GM18511 (cell line): ENCODE data around the gene WDR55.
"Not testable (repeated sequence)": the region's sequence is repeated elsewhere in the genome, so short reads cannot be mapped to it uniquely, and the experiment has no call there.

ENCODE experiments used
- ATAC-seq: cut with Tn5 transposase; IDR thresholded peaks from one replicate; pipeline ENCODE4 v1.9.1; 2021; ENCODE audit warnings: mild to moderate bottlenecking, moderate library complexity; ENCODE audit not compliant: unreplicated experiment

WDR55 gene

DNA sequence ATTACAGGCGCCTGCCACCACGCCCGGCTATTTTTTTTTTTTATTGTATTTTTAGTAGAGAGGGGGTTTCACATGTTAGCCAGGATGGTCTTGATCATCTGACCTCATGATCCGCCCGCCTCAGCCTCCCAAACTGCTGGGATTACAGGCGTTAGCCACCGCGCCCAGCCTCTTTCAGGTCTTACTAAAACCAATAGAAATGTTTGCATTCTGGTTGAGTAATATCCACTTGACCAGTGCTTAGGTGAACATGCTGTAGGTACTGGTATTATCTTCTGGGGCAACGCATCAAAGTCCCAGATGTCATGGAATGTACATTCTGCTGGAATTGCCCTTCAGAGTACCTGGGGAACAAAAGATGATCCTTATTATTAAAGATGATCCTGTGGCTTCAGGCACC is 44.1 kb downstream of the WDR55 start:
- ATAC-seq: not testable (repeated sequence)

DNA sequence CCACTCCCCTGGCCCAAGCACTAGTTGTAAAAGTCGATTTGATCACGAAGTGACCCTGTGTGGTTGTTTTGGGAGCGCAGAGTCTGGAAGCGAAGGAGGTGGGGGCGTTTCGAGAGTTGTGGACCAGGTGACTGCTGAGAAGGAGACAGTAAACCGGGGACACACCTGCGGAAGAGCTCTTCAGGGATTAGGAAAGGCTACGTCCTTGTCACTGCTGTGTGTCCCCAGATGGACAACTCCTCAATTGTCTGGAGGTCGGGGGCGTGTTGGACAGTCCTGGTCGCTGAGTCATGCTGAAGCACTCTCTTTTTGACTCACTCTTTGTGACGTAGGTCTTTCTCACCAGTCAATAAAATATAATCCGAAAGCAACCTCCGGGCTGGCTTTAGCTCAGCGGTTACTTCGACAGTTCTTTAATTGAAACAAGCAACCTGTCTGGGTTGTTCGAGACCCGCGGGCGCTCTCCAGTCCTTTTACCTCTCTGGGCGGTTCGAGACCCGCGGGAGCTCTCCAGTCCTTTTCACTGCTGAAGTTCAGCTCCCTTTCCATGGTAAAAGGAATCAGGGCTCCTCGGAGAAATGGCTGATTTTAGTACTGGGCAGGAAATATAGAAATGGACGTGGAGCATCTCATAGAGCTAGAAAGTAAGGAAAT is 46.3 kb downstream of the WDR55 start:
- peak; percentile 93 for ATAC-seq

DNA sequence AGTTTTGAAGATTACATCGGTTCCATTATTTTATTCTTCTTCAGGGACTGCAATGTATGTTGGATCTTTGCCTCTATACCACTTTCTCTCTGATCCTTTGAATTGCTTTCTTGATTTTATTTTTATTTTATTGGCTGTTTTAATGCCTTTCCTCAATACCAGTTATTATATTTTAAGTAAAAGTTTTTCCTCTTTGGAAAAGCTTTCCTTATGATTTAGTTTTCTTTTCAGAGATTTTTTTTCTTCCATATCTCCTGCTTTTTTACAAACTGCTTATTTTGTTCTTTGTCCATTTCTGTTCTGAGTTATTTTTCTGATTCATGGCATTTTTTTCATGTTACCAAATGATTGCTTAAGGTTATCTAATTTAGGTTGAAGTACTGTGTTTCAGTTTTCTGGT is 47.1 kb downstream of the WDR55 start:
- no peak for ATAC-seq

DNA sequence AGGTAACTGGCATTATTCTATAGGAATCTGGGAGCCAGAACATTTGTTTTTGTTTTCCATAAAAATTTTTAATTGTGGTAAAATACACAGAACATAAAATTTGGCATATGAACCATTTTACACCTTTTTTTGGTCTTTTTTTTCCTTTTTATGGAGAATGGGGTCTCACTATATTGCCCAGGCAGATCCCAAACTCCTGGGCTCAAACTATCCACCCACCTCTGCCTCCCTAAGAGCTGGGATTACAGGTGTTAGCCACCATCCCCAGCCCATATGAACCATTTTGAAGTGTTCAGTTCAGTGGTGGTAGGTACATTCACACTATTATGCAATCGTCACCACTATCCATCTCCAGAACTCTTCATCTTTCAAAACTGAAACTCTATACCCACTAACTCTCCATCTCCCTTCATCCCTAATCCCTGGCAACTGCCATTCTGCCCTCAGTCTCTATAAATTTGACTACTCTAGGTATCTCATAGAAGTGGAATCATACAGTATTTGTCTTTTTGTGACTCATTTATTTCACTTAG is 48.9 kb downstream of the WDR55 start:
- no peak for ATAC-seq

DNA sequence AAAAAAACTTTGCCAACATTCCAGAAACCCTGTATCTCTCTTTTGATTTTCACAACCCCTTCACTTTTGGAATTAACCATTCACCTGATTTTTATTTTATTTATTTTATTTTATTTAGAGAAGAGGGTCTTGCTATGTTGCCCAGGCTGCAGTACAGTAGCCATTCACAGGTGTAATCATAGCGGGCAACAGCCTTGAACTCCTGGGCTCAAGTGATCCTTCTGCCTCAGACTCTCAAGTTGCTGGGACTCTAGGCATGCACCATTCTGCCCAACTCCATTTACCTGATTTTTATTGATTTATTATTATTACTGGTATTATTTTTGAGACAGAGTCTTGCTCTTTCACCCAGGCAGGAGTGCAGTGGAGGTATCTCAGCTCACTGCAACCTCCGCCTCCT is 51.5 kb downstream of the WDR55 start:
- not testable (repeated sequence) for ATAC-seq

DNA sequence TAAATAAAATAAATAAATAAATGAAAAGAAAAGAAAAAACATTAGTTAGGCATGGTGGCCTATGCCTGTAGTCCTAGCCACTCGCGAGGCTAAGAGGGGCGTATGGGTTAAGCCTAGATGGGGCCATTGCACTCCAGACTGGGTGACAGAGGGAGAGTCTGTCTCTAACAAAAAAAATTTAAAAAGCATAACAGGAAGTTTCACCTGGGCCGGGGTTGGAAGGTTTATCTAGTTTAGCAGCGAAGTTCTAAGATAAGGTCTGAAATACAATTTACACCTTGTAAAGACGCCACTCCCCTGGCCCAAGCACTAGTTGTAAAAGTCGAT is 53.5 kb downstream of the WDR55 start:
- ATAC-seq: no peak

DNA sequence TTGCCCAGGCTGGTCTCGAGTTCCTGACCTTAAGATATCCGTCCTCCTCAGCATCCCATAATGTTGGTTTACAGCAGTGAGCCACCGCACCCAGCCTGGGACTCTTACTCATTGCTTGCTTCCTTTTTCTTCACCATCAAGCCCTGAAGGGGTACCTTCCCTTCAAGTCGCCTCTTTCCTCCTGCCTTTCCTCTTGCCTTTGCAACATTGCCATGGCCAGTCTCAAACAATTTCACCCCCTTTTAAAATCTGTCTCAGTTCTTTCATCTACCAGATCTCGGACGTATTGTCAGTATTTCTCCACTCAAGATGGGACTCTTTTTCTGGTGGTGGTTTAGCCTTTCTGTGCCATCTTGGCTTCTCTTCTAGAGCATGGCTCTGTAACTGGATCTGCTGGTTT is 56.0 kb downstream of the WDR55 start:
- peak; percentile 21 for ATAC-seq

DNA sequence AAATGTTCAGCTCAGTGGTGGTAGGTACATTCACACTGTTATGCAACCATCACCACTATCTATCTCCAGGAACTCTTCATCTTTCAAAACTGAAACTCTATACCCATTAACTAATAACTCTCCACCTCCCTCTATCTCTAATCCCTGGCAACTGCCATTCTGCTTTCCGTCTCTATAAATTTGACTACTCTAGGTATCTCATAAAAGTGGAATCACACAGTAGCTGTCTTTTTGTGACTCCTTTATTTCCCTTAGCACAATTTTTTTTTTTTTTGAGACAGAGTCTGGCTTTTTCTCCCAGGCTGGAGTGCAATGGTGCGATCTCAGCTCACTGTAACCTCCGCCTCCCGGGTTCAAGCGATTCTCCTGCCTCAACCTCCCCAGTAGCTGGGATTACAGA is 56.7 kb downstream of the WDR55 start:
- not testable (repeated sequence) for ATAC-seq
